Upper lobe of left lung (tissue), 6 donors: ENCODE results near the gene EID3. TPM values are rescaled to one million over a fixed set of nuclear protein-coding genes. Genes with fewer than 3 reads are reported as not detected.

Experiments used
- ATAC-seq, 2 donors: fragments of 200-7000 bp; cut with Tn5 transposase; one replicate each; pipeline ENCODE4 v1.9.1; 2022; ENCODE audit warnings: mild to moderate bottlenecking in 2 of 2, moderate library complexity in 2 of 2; ENCODE audit not compliant: low FRiP score in 2 of 2
- DNase-seq, 2 donors: peaks; one replicate each; pipeline ENCODE4 v3.0.0-alpha.2; 2019 to 2020
- H3K27ac ChIP-seq, 4 donors: fragments of 200-600 bp; sonication (generic); one replicate each; pipeline ENCODE4 v1.5.1; 2016 to 2019
- H3K27me3 ChIP-seq, 4 donors: fragments of 200-600 bp; sonication (generic); one replicate each; pipeline ENCODE4 v1.5.1; 2017 to 2019
- H3K36me3 ChIP-seq, 4 donors: fragments of 200-600 bp; sonication (generic); one replicate each; pipeline ENCODE4 v1.5.1; 2016 to 2019
- H3K4me1 ChIP-seq, 4 donors: fragments of 200-600 bp; sonication (generic); one replicate each; pipeline ENCODE4 v1.5.1; 2018 to 2019
- H3K4me3 ChIP-seq, 4 donors: fragments of 200-600 bp; sonication (generic); one replicate each; pipeline ENCODE4 v1.5.1; 2017 to 2019; ENCODE audit warnings: mild to moderate bottlenecking in 2 of 4, moderate library complexity in 1 of 4
- H3K9me3 ChIP-seq, 4 donors: fragments of 200-600 bp; sonication (generic); one replicate each; pipeline ENCODE4 v1.5.1; 2018 to 2019
- EP300 ChIP-seq, 4 donors: sonication (generic); formaldehyde crosslinking; IDR thresholded peaks; one replicate each; pipeline ENCODE4 v1.5.1; 2017; ENCODE audit warnings: antibody characterized with exemption in 4 of 4, control low read depth in 2 of 4
- POLR2A ChIP-seq, 4 donors: fragments of 450-650 bp; IDR thresholded peaks; one replicate each; pipeline ENCODE4 v1.5.1; 2016 to 2017; ENCODE audit warnings: antibody characterized with exemption in 4 of 4, mild to moderate bottlenecking in 2 of 4
- POLR2AphosphoS5 ChIP-seq, 2 donors: sonication (generic); formaldehyde crosslinking; IDR thresholded peaks; one replicate each; pipeline ENCODE4 v1.5.1; 2017; ENCODE audit warnings: antibody characterized with exemption in 2 of 2
- WGBS, 2 donors: methylation state at CpG; one replicate each; pipeline ENCODE4 v1.1.5; 2017 to 2018; 5-methylcytosine and 5-hydroxymethylcytosine counted together
- total RNA-seq, 6 donors: library from RNA; depleted of rRNA in 4 of 6; stranded (reverse); fragments of >200 nt in 4 of 6; gene quantifications; one replicate each; pipeline versions ENCODE4 v1.1.0 to v1.2.1, GENCODE V29; 2016 to 2021
- TF ChIP-seq, protein P1 (sequence below), 6 experiments: fragments of 450-650 bp in 4 of 6; fragments of 200-600 bp in 2 of 6; sonication (generic) in 2 of 6; IDR thresholded peaks; one replicate each; pipeline ENCODE4 v1.5.1; 2016 to 2019; ENCODE audit warnings: antibody characterized with exemption in 6 of 6
- donor health status: DM: no; HTN: no; CAD: no; lungs with moderate emphysema.
- donor health status: DM: no; HTN: yes; CAD: no; lungs with severe emphysema.

The EID3 gene
- total RNA-seq, 6 donors from 2014 or later = 2.5 to 62.9 (median 13.9) TPM

- DNase-seq (no peak), ATAC-seq (no peak)
- Histone ChIP-seq H3K4me3 (no peak overlapping the region), H3K27ac (no peak overlapping the region), H3K27me3 (no peaks in the 10 kb centered on the region), H3K9me3 (no peaks in the 10 kb centered on the region), H3K36me3 (peaks cover 11 to 93% (median 39%) of the 10 kb centered on the region in 4 donors), H3K4me1 (peaks cover 42 to 91% (median 59%) of the 10 kb centered on the region in 4 donors)
- TF ChIP-seq POLR2A (IDR thresholded peaks at IDR 0.05) (no peak), EP300 (IDR thresholded peaks at IDR 0.05) (no peak), POLR2AphosphoS5 (IDR thresholded peaks at IDR 0.05) (no peak)
- TF ChIP-seq, protein P1, sequence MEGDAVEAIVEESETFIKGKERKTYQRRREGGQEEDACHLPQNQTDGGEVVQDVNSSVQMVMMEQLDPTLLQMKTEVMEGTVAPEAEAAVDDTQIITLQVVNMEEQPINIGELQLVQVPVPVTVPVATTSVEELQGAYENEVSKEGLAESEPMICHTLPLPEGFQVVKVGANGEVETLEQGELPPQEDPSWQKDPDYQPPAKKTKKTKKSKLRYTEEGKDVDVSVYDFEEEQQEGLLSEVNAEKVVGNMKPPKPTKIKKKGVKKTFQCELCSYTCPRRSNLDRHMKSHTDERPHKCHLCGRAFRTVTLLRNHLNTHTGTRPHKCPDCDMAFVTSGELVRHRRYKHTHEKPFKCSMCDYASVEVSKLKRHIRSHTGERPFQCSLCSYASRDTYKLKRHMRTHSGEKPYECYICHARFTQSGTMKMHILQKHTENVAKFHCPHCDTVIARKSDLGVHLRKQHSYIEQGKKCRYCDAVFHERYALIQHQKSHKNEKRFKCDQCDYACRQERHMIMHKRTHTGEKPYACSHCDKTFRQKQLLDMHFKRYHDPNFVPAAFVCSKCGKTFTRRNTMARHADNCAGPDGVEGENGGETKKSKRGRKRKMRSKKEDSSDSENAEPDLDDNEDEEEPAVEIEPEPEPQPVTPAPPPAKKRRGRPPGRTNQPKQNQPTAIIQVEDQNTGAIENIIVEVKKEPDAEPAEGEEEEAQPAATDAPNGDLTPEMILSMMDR (IDR thresholded peaks at IDR 0.05) = no peak
- WGBS, 2 donors = 72 to 76% methylated on average over 9 of the region's 9 CpGs
Measured at GRCh38 chr12:104294927-104295668, 8.4 kb upstream of the EID3 start.

DNA sequence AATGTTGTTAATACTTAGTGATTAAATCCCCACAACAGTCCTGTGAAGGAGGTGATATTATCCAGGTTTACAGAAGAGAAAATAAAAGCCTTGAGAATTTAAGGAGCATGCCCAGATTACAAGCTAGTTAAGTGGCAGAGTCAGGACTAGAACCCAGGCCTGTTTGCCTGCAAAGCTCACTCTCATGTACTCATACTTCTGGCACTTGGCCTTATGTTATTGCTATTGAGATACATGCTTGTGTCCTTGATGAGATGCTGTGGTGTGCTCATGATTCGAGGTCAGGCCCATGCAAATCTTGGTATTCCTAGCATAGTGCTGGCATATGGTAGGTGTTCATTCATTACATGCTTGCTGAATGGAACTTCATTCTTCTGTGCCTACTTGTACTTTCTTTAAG is 7.6 kb upstream of the EID3 start:
- ATAC-seq (no peak), DNase-seq (no peak)
- H3K4me1 ChIP-seq = peaks cover 41 to 94% (median 62%) of the 10 kb centered on the region in 4 donors
- 75 to 79% methylated on average over 1 of the region's 1 CpG for WGBS, 2 donors
- no peaks in the 10 kb centered on the region for H3K9me3 ChIP-seq
- no peaks in the 10 kb centered on the region for H3K27me3 ChIP-seq
- peaks cover 11 to 94% (median 41%) of the 10 kb centered on the region in 4 donors for H3K36me3 ChIP-seq
- no peak overlapping the region for H3K27ac ChIP-seq
- no peak overlapping the region for H3K4me3 ChIP-seq
- TF ChIP-seq POLR2AphosphoS5 (IDR thresholded peaks at IDR 0.05) (no peak), POLR2A (IDR thresholded peaks at IDR 0.05) (no peak), EP300 (IDR thresholded peaks at IDR 0.05) (no peak)
- TF ChIP-seq, protein P1 (IDR thresholded peaks at IDR 0.05) = no peak

- DNase-seq (no peak), ATAC-seq (no peak)
- Histone ChIP-seq H3K9me3 (no peaks in the 10 kb centered on the region), H3K27ac (no peak overlapping the region), H3K4me3 (no peak overlapping the region), H3K36me3 (peaks cover 9 to 91% (median 35%) of the 10 kb centered on the region in 4 donors), H3K4me1 (peaks cover 38 to 90% (median 60%) of the 10 kb centered on the region in 4 donors), H3K27me3 (no peaks in the 10 kb centered on the region)
- no peak for TF ChIP-seq POLR2A (IDR thresholded peaks at IDR 0.05)
- no peak for TF ChIP-seq POLR2AphosphoS5 (IDR thresholded peaks at IDR 0.05)
- TF ChIP-seq, protein P1 (IDR thresholded peaks at IDR 0.05) = no peak
- TF ChIP-seq EP300 (IDR thresholded peaks at IDR 0.05) = no peak
- 58 to 82% methylated on average over 4 of the region's 4 CpGs for WGBS, 2 donors
Measured at GRCh38 chr12:104296718-104297117, 6.8 kb upstream of the EID3 start.

- no peak for TF ChIP-seq EP300 (IDR thresholded peaks at IDR 0.05)
- TF ChIP-seq, protein P1 (IDR thresholded peaks at IDR 0.05) = no peak
- no peak for TF ChIP-seq POLR2A (IDR thresholded peaks at IDR 0.05)
- TF ChIP-seq POLR2AphosphoS5 (IDR thresholded peaks at IDR 0.05) = no peak
- DNase-seq = peak in 1 of 2 donors; percentile 32
- peaks cover 30 to 84% (median 54%) of the 10 kb centered on the region in 4 donors for H3K4me1 ChIP-seq
- no peaks in the 10 kb centered on the region for H3K27me3 ChIP-seq
- peaks cover 3 to 87% (median 28%) of the 10 kb centered on the region in 4 donors for H3K36me3 ChIP-seq
- peak in 1 of 2 donors; percentile 62 for ATAC-seq
- H3K4me3 ChIP-seq = no peak overlapping the region
- H3K9me3 ChIP-seq = no peaks in the 10 kb centered on the region
- H3K27ac ChIP-seq = no peak overlapping the region
- WGBS, 2 donors = 86 to 87% methylated on average over 10 of the region's 10 CpGs
Measured at GRCh38 chr12:104297477-104298113, 5.9 kb upstream of the EID3 start.
